ENCODE data around the gene IFT25.

DNA sequence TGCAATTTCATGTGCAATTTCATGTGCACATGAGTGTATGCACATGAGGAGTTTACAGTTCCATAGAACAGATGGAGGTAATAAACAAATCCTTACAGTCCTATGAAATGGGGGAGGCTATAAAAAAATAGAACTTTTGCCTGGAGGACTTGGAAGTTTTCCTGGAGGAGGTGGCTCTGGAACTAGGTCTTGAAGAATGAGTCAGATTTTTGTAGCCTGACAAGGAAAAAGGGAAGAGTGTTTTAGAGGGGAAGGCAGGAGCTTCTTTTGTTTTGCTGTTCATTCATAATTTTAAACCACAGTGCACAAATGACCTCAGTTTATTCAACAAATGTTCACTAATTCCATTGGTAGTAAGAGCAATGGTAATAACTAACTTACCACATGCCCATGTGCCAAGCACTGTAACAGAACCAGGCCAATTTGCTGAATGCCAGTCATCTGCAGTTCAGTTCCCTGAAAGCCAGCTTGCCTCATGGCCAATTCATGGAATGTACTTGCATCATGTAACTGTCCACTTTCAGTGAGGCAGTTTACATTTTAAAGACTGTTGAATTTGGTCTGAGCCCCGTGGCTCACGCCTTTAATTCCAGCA is 48.8 kb downstream of the IFT25 start:
- TF ChIP-seq, protein P1, sequence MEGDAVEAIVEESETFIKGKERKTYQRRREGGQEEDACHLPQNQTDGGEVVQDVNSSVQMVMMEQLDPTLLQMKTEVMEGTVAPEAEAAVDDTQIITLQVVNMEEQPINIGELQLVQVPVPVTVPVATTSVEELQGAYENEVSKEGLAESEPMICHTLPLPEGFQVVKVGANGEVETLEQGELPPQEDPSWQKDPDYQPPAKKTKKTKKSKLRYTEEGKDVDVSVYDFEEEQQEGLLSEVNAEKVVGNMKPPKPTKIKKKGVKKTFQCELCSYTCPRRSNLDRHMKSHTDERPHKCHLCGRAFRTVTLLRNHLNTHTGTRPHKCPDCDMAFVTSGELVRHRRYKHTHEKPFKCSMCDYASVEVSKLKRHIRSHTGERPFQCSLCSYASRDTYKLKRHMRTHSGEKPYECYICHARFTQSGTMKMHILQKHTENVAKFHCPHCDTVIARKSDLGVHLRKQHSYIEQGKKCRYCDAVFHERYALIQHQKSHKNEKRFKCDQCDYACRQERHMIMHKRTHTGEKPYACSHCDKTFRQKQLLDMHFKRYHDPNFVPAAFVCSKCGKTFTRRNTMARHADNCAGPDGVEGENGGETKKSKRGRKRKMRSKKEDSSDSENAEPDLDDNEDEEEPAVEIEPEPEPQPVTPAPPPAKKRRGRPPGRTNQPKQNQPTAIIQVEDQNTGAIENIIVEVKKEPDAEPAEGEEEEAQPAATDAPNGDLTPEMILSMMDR (IDR thresholded peaks at IDR 0.05): no peak
- TF ChIP-seq EZH2 (IDR thresholded peaks at IDR 0.05; ENCODE audit: borderline replicate concordance, insufficient read depth, low read depth, low read length, poor library complexity, severe bottlenecking): no peak
